ENCODE results near the gene GPR52.
"Not testable (repeated sequence)": the region's sequence is repeated elsewhere in the genome, so short reads cannot be mapped to it uniquely, and the experiment has no call there.

The GPR52 gene

GRCh38 chr1:174447866-174448530 lies at the start of gene GPR52:
Gene GPR52, plus strand, starts transcription at chr1:174447964. Its CDS starts 148 bp downstream, at chr1:174448112.
- no peak for DNase-seq

- DNase-seq, result no peak
Observed at GRCh38 chr1:174398246-174398645, 49.5 kb upstream of the GPR52 start.

- no peak for DNase-seq
Observed at GRCh38 chr1:174399211-174399610, 48.6 kb upstream of the GPR52 start.

DNA sequence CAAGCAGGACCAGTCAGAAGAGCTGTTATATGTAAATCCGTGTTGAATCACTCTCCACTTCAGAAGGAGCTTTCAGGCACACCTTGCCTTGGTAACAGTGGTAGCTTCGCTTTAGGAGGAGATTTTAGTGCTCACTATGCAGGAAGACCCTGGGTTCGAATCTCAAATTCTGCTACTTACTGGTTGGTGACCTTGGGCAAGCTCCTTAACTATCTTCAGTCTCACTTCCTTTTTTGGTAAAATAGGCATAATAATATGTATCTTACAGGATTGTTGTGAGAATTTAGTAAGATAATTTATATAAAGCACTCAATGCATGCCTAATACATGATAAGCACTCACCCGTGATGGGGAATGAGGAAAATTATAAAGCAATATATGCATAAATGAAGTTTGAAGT lies 46.7 kb upstream of the GPR52 start:
- DNase-seq, result no peak

GRCh38 chr1:174405219-174405618 lies 42.5 kb upstream of the GPR52 start:
- DNase-seq, result no peak

GRCh38 chr1:174406421-174406820 lies 41.3 kb upstream of the GPR52 start:
- DNase-seq, result no peak

GRCh38 chr1:174407665-174408064 lies 40.1 kb upstream of the GPR52 start:
- DNase-seq, result no peak

DNA sequence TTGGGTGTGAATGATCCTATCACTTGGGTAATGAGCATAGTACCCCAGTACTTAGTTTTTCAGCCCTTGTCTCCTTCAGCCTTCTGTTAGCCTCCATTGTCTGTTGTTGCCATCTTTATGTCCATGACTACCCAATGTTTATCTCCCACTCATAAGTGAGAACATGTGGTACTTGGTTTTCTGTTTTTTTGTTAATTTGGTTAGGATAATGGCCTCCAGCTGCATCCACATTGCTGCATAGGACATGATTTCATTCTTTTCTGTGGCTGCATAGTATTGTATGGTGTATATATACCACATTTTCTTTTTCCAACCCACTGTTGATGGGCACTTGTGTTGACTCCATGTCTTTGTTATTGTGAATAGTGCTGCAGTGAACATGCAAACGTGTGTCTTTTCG lies 39.6 kb upstream of the GPR52 start:
- DNase-seq, result no peak

DNA sequence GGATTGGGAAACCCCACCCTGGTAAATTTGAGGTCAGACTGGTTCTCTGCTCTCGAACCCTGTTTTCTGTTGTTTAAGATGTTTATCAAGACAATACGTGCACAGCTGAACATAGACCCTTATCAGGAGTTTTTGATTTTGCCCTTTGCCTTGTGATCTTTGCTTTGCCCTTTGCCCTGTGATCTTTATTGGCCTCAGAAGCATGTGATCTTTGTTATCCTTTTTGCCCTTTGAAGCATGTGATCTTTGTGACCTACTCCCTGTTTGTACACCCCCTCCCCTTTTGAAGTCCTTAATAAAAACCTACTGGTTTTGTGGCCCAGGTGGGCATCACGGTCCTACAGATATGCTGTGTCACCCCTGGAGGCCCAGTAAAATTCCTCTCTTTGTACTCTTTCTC lies 38.0 kb upstream of the GPR52 start:
- DNase-seq, result not testable (repeated sequence)

DNA sequence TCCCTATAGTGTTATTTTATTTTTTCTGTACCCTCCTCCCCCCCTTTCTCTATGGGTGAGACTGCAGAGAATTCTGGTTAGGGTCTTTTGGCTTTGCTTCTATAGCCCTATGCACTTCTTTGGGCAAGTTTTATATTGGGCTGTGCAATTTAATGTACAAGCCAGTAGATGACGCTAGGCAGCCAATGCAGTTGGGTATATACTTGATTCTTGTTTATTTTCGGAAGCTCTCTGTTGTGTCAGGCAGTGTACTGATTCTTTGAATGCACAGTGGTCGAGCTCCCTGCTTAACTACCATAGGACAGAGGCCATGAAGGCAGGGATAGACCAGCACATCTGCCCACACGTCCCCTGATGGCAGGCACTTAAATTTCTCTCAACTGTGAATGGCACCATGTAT lies 34.1 kb upstream of the GPR52 start:
- DNase-seq, result no peak

DNA sequence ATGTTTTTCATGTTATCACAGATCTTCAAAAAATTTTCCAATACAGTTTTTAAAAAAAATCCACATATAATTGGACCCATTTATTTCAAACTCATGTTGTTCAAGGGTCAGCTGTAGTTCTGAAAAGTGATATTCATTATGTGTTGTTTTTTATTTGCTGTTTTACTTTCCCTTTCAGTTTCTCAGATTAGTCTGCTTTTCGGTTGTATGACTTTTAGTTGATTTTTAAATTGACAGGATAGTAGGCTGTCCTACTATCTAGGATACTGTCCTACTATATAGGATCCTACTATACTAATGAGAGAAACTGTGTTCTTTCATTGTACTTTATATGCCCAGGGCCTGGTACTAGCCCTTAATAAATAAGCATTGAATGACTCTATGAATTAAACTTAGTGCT lies 33.6 kb upstream of the GPR52 start:
- DNase-seq, result no peak

DNA sequence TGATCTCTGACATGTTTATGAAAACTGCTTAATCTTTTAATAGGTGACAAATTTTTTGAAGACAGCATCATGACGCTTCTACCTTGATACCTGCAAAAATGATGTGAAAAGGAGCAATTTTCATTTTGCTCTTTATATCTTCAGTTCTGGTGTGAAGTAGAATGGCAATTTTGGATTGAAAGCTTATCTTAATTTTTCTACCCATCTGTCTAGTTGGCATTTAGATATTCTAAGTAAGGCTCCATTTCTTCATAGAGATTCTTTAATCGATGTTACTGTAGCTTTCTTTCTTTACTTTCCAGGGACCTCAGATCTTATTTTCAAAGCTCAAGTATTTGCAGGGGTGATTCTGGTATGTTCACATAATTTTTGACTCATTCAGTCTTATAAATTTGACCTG lies 32.3 kb upstream of the GPR52 start:
- no peak for DNase-seq

DNA sequence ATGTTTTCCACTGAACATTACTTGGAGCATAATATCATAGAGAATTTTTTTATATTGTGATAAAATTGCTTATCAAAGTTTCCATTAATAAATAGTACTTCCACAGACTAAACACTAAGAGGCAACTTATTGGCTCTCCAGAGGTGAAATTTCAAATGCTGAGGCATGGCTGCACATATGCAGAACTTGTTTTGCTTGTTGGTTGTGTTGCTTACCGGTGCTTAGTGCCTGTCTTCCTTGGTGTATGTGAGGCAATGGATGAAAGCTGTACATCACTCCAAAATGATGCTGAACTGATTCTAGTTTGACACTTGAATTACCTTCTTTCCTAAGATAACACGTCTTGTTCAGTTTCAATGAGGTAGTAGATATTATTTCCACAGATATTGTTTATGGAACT lies 29.8 kb upstream of the GPR52 start:
- no peak for DNase-seq

GRCh38 chr1:174425121-174425520 lies 22.6 kb upstream of the GPR52 start:
- DNase-seq, result no peak

- DNase-seq, result no peak
Observed at GRCh38 chr1:174426153-174426552, 21.6 kb upstream of the GPR52 start.

DNA sequence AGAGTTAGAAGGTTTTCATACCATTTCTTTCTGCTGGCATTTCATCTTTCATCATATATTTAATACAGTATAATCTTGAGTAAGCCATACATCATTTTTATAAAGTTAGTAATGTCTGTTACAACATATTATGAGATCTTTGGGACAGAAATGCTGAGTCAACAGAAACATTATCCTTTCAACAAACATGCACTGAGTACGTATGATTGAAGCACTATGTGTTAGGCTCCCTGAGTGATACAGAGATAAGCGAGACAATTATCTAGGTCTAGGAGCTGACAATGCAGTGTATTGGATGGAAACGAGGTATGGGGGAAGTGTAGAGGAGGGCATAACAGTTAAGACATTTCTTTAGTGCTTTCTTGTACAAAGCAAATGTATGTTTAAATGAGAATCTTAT lies 19.7 kb upstream of the GPR52 start:
- no peak for DNase-seq

DNA sequence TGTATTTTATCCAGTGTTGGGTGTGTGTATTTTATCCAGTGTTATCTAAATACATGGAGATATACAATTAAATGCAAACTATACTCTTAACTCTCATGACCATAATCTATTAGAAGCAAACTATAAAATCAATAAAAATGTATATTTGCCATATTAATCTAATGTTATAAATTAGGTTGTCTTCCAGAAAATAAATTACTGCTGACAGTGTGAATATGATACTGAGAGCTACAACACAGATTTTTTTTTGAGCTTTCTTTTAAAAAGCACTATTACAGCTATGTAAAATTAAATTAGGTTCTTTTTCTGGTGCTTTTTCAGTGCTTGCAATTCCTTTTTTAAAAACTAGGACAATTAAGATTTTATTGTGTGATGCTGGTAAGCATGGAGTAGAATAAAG lies 19.0 kb upstream of the GPR52 start:
- no peak for DNase-seq

- DNase-seq, result no peak
Observed at GRCh38 chr1:174433451-174433850, 14.3 kb upstream of the GPR52 start.

GRCh38 chr1:174445351-174445750 lies 2.4 kb upstream of the GPR52 start:
- no peak for DNase-seq

GRCh38 chr1:174445817-174446216 lies 1.9 kb upstream of the GPR52 start:
- DNase-seq, result no peak

GRCh38 chr1:174448531-174448883 lies 743 bp downstream of the GPR52 start:
- DNase-seq, result no peak

DNA sequence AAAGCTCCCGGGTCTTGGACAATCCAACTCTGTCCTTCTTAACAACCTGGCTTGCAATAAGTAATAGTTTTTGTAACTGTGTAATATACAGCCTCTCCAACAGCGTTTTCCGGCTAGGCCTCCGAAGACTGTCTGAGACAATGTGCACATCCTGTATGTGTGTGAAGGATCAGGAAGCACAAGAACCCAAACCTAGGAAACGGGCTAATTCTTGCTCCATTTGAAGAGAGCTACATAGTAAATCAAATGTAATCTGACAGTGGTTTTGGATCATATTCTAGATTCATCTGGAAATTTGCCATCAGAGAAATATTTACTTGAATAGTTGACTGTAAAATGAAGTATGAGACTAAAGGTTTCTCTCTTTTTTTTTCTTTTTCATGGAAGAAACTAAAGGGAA lies 1.2 kb downstream of the GPR52 start:
- DNase-seq, result no peak

DNA sequence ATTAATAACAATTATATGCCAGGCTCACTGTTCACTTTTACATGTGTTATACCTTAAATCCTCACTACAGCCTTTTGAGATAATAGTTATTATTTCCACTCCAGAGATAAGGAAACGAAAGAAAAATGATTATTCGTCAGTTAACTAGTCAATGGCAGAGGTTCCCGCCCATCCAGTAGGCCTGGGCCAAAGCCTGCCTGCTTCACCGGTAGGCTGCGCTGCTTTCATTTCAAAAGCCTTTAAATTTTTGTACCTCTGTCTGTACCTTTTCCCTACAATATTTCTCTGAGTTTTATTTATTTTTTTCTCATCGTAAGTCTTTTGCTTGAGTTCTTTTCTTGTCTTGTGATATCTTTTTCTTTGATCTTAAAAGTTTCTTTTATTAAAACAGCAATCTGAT lies 3.6 kb downstream of the GPR52 start:
- DNase-seq, result no peak

GRCh38 chr1:174465855-174466254 lies 18.1 kb downstream of the GPR52 start:
- no peak for DNase-seq

DNA sequence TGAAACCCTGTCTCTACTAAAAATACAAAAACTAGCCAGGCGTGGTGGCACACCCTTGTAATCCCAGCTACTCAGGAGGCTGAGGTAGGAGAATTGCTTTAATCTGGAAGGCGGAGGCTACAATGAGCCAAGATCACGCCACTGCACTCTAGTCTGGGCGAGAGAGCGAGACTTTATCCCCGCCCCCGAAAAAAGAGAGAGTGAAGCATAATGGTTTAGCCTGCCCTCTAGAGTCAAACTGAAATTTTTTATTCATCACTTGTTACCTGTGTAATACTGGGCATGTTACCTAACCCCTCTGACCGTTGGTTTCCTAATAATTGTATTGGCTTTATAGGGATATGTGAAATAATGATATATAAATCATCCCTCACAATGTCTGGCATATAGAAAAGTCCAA lies 18.8 kb downstream of the GPR52 start:
- no peak for DNase-seq

DNA sequence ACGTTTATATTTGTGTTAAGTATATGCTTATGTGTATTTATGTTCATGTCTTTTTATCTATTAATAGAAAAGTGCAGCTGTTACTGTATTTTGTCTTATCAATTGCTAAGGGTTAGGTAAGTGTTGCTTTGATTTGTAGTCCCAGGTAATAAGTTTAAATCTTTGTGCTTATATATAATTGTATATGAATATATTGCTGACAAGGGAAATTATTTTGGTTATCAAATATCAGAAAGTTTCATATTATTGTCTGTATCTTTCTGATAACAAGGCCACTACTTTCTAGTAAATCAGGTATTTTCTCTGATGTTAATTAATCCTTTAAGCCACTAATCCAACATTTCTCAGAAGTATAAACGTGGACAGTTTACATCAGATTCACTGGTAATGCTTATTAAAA lies 21.3 kb downstream of the GPR52 start:
- DNase-seq, result no peak
